SJSA1 (cell line): ENCODE measurements around the gene GPRIN2. TPM values are rescaled to one million over a fixed set of nuclear protein-coding genes. Genes with fewer than 3 reads are reported as not detected.
"Not testable (repeated sequence)": the region's sequence is repeated elsewhere in the genome, so short reads cannot be mapped to it uniquely, and the experiment has no call there.

Experiments
- DNase-seq, 2 experiments: peaks; one replicate each; pipeline ENCODE4 v3.0.0-alpha.2; 2015 to 2020; ENCODE audit warnings: low spot score in 2 of 2, low read depth in 1 of 2
- H3K27ac ChIP-seq: fragments of 250-450 bp; sonication (Bioruptor Pico); 2 replicates; pipeline ENCODE4 v1.5.1; 2020; ENCODE audit warnings: mild to moderate bottlenecking, moderate library complexity
- H3K27me3 ChIP-seq: fragments of 250-450 bp; sonication (Bioruptor Pico); replicated peaks from 2 replicates; pipeline ENCODE4 v1.5.1; 2020; ENCODE audit warnings: mild to moderate bottlenecking, moderate library complexity
- H3K36me3 ChIP-seq: fragments of 250-450 bp; sonication (Bioruptor Pico); 2 replicates; pipeline ENCODE4 v1.5.1; 2020; ENCODE audit warnings: mild to moderate bottlenecking
- H3K4me1 ChIP-seq: fragments of 250-450 bp; sonication (Bioruptor Pico); replicated peaks from 2 replicates; pipeline ENCODE4 v1.6.1; 2021; ENCODE audit warnings: mild to moderate bottlenecking
- H3K4me3 ChIP-seq: fragments of 250-450 bp; sonication (Bioruptor Pico); 2 replicates; pipeline ENCODE4 v1.5.1; 2020; ENCODE audit warnings: mild to moderate bottlenecking
- H3K9me3 ChIP-seq: fragments of 250-450 bp; sonication (Bioruptor Pico); replicated peaks from 2 replicates; pipeline ENCODE4 v1.5.1; 2020; ENCODE audit warnings: mild to moderate bottlenecking
- total RNA-seq: library from RNA; depleted of rRNA; stranded (reverse); fragments of >200 nt; shearing (Covaris generic); gene quantifications from 2 replicates; pipeline ENCODE4 v1.2.3, GENCODE V29; 2014; rRNA removed

Gene GPRIN2
- total RNA-seq, 1 experiment from 2014 or later, result 0.42 TPM

DNA sequence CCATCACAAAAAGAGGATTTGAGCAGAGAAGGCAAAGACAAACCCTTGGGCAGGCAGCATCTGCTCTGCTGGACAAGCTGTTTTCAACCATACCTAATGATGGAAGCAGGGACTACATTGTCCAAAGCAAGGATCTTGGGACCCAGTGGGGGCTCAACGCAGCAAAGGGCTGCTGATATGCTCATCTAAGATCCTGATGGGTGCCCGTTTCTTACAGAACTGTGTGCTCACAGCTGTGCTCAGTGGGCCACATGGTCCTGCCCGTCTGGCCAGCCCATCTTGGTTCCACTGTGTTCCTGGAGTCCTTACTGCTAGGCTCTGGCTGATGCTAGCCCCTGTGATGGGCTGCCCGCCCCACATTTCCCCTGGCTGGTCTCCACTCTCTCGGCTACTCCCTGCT lies 36.1 kb downstream of the GPRIN2 start:
- no peaks in the 10 kb centered on the region for H3K9me3 ChIP-seq
- no peak overlapping the region for H3K4me3 ChIP-seq
- H3K27me3 ChIP-seq, result no peaks in the 10 kb centered on the region
- peaks cover 74% of the 10 kb centered on the region for H3K4me1 ChIP-seq
- H3K27ac ChIP-seq, result no peak overlapping the region
- no peaks in the 10 kb centered on the region for H3K36me3 ChIP-seq
- DNase-seq, result peak in 1 of 2 experiments; percentile 47

GRCh38 chr10:46518028-46518725 lies 38.3 kb downstream of the GPRIN2 start:
- peak in 1 of 2 experiments; percentile 41 for DNase-seq
- peaks cover 52% of the 10 kb centered on the region for H3K4me1 ChIP-seq
- H3K27ac ChIP-seq, result no peak overlapping the region
- no peak overlapping the region for H3K4me3 ChIP-seq
- H3K27me3 ChIP-seq, result no peaks in the 10 kb centered on the region
- H3K36me3 ChIP-seq, result no peaks in the 10 kb centered on the region
- H3K9me3 ChIP-seq, result no peaks in the 10 kb centered on the region

DNA sequence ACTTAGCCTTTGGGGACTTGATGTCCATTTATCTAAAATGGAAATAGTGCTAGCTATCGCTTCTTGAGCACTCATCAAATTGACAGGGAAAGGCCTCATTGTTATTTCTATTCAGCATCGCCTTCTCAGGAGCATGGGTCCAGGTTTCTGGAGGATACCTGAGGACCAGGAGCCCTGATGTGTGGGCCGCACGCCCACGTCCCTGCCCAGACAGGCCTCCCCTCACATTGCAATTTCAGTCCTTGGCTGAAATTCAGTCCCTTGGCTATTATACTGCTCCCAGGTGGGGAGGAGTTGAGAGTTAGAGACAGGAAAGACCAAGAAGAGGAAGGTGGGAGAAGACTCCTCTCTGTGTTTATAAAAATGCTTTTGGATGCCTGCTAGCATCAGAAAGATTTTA lies 38.9 kb downstream of the GPRIN2 start:
- H3K4me1 ChIP-seq, result peaks cover 45% of the 10 kb centered on the region
- no peak for DNase-seq
- no peaks in the 10 kb centered on the region for H3K9me3 ChIP-seq
- H3K36me3 ChIP-seq, result no peaks in the 10 kb centered on the region
- peak overlapping the region; percentile 42; the same call in 1 of the 2 replicates for H3K27ac ChIP-seq
- H3K27me3 ChIP-seq, result no peaks in the 10 kb centered on the region
- H3K4me3 ChIP-seq, result no peak overlapping the region

DNA sequence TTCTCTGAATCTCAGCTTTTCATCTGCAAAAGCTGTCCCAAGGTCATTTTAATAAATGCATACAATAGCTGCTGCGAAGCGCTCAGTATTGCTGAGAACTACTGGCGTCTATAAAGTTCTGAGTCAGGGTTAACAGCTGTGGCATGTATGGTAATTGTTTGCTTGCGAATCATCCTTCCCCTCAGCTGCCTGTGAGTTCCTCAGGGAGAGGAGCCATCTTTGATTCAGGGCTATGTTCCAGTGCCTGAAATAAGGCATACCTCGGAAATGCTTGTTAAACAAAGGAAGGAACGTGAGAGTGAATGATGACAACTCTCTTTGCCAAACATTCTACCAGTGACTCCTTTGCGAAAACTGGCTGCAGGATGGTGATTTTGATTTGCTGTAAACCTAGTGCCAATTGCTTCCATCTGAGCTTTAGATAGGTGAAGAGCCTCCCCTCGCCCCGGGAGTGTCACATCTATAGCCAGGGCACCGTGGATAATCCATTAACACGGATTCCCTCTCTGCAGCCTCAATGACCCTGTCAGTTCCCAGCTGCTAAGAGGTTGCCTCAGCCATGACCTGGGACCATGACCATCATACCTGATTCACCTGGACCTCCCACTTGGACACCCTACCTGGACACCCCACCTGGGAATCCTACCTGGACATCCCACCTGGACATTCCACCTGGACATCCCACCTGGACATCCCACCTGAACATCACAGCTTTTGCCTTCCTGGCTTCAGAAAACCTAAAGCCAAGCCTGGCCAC lies 39.6 kb downstream of the GPRIN2 start:
- DNase-seq, result peak; percentile 82 to 84
- no peaks in the 10 kb centered on the region for H3K36me3 ChIP-seq
- no peaks in the 10 kb centered on the region for H3K9me3 ChIP-seq
- H3K27ac ChIP-seq, result peak overlapping the region; percentile 42
- no peak overlapping the region for H3K4me3 ChIP-seq
- peaks cover 38% of the 10 kb centered on the region for H3K4me1 ChIP-seq
- no peaks in the 10 kb centered on the region for H3K27me3 ChIP-seq

- Histone ChIP-seq H3K4me1 (peaks cover 28% of the 10 kb centered on the region), H3K4me3 (no peak overlapping the region), H3K27me3 (no peaks in the 10 kb centered on the region), H3K27ac (no peak overlapping the region), H3K9me3 (no peaks in the 10 kb centered on the region), H3K36me3 (no peaks in the 10 kb centered on the region)
- DNase-seq, result peak in 1 of 2 experiments; percentile 41
Observed at GRCh38 chr10:46515793-46516192, 40.7 kb downstream of the GPRIN2 start.

DNA sequence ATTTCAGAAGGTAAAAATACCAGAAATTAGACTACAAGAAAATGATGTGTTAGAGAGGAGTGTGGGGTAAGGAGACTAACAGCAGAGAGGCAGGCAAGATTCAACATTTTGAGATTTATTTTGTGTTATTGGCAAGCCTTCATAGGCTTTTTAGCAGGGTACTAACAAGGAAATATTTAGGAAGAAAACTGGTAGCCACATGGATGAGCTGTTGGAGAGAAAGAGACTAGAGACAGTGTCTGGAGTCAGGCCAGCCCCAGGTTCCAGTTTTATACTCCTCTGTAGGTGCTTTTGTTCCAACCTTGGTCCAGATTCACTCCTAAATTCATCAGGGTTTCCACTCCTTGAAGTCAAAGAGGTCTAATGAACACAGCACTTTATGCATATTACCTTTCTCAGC lies 41.1 kb downstream of the GPRIN2 start:
- DNase-seq, result peak in 1 of 2 experiments; percentile 13
- no peak overlapping the region for H3K27ac ChIP-seq

DNA sequence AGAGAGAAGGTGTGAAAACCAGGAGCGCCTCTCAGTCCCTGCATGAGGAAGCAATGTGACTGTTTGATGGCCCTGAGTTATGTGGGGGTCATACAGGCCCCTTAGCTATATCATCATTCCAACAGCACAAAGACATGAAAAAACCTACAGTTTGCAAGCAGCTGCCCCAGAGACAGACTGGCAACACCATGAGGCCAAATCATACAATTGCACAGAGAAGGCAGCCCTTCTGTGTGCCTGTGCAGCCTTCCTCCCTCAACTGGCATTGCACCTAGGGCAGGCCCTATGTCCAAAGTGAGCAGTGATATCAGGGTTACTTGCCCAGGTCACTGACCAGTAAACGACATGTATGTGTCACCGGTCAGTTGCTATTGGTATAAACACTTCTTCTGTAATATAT lies 41.6 kb downstream of the GPRIN2 start:
- Histone ChIP-seq H3K4me3 (no peak overlapping the region), H3K36me3 (no peaks in the 10 kb centered on the region), H3K4me1 (peaks cover 19% of the 10 kb centered on the region), H3K27me3 (no peaks in the 10 kb centered on the region), H3K9me3 (no peaks in the 10 kb centered on the region), H3K27ac (no peak overlapping the region)
- DNase-seq, result peak in 1 of 2 experiments; percentile 40

More for the DNA sequence above, 41.1 kb downstream of the GPRIN2 start:
- no peaks in the 10 kb centered on the region for H3K27me3 ChIP-seq
- no peaks in the 10 kb centered on the region for H3K9me3 ChIP-seq
- H3K4me3 ChIP-seq, result no peak overlapping the region
- no peaks in the 10 kb centered on the region for H3K36me3 ChIP-seq
- H3K4me1 ChIP-seq, result peaks cover 23% of the 10 kb centered on the region

GRCh38 chr10:46514431-46514861 lies 42.0 kb downstream of the GPRIN2 start:
- Histone ChIP-seq H3K27ac (no peak overlapping the region), H3K4me1 (peaks cover 17% of the 10 kb centered on the region), H3K27me3 (no peaks in the 10 kb centered on the region), H3K4me3 (no peak overlapping the region), H3K36me3 (no peaks in the 10 kb centered on the region), H3K9me3 (no peaks in the 10 kb centered on the region)
- peak in 1 of 2 experiments; percentile 44 for DNase-seq

GRCh38 chr10:46513333-46513732 lies 43.1 kb downstream of the GPRIN2 start:
- not testable (repeated sequence) for H3K9me3 ChIP-seq, H3K4me3 ChIP-seq, DNase-seq, H3K27me3 ChIP-seq, H3K27ac ChIP-seq, H3K36me3 ChIP-seq
- peaks cover 17% of the 10 kb centered on the region for H3K4me1 ChIP-seq

DNA sequence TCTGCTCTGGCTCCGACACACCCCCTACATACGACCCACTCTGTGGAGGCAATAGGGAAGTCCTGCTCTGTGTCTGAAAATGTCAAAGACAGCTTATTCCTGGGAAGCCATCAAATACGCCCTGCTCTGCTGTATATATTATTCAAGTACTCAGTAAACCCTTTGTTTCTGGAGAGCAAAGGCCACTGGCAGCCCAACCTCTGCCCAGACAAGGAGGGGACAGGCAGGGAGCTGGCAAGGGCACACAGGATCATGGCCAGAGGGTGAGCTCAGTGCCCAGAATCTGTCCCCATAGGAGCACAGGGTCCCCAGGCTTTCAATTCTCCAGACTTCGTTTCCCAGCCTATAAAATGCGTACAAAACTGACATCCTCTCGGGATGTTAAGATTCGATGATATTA lies 43.7 kb downstream of the GPRIN2 start:
- not testable (repeated sequence) for H3K27ac ChIP-seq, DNase-seq

DNA sequence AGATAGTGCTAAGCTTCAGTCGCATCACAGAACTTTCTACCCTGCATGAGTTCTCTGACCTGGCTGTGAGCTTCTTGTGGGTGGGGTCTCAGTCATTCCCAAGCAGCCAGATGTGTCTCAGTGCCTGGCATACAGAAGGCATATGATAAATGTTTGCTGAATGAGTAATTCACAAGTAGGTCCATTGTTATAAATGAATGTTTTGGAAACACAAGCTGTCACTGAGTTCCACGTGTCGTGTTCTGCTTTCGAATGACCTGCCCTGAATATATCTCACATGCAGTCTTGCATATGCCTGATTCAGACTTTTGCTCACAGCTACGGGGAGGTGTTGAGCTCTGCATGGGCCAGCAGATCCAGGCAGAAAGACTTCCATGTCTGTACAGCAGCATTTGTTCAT lies 44.5 kb downstream of the GPRIN2 start:
- not testable (repeated sequence) for DNase-seq, H3K4me1 ChIP-seq, H3K36me3 ChIP-seq, H3K4me3 ChIP-seq, H3K9me3 ChIP-seq, H3K27me3 ChIP-seq, H3K27ac ChIP-seq

More for the DNA sequence above, 43.7 kb downstream of the GPRIN2 start:
- not testable (repeated sequence) for H3K9me3 ChIP-seq, H3K36me3 ChIP-seq, H3K4me3 ChIP-seq, H3K27me3 ChIP-seq
- peaks cover 16% of the 10 kb centered on the region for H3K4me1 ChIP-seq

Other genes with a start within 250 kb of the GPRIN2 start
- 0.16 TPM in 1 of 2 replicates, not detected in the other for gene ANXA8L1, start 180.9 kb downstream of the GPRIN2 start, total RNA-seq
- 0.06 and 0.71 TPM in 2 replicates for gene NPY4R, start 90.7 kb downstream of the GPRIN2 start, total RNA-seq
- gene SYT15, start 22.5 kb upstream of the GPRIN2 start, total RNA-seq, result 5.2 and 8.6 TPM in 2 replicates